Glomerular endothelial cell (primary cell): ENCODE results near the gene GNRH2. TPM values are rescaled to one million over a fixed set of nuclear protein-coding genes. Genes with fewer than 3 reads are reported as not detected.

Experiments
- total RNA-seq: library from RNA; depleted of rRNA; stranded (reverse); fragments of >200 nt; gene quantifications from 2 replicates; pipeline ENCODE4 v1.2.3, GENCODE V29; 2015

Gene GNRH2
- total RNA-seq, 1 donor from 2014 or later, result not detected

Other genes starting within 250 kb of the GNRH2 start
- gene CPXM1, start 243.0 kb upstream of the GNRH2 start, total RNA-seq, result 4.3 and 12.5 TPM in 2 replicates
- not detected in 2 replicates for gene C20orf141, start 228.6 kb upstream of the GNRH2 start, total RNA-seq
- gene TMEM239, start 227.3 kb upstream of the GNRH2 start, total RNA-seq, result not detected in 2 replicates
- gene PCED1A, start 203.0 kb upstream of the GNRH2 start, total RNA-seq, result 13.4 and 22.7 TPM in 2 replicates
- 32.8 and 36.6 TPM in 2 replicates for gene VPS16, start 202.9 kb upstream of the GNRH2 start, total RNA-seq
- gene PTPRA, start 170.1 kb upstream of the GNRH2 start, total RNA-seq, result 46.9 and 62.0 TPM in 2 replicates
- gene MRPS26, start 2.4 kb downstream of the GNRH2 start, total RNA-seq, result 30.8 and 37.9 TPM in 2 replicates
- gene OXT, start 28.0 kb downstream of the GNRH2 start, total RNA-seq, result not detected in 2 replicates
- not detected in 2 replicates for gene AVP, start 41.1 kb downstream of the GNRH2 start, total RNA-seq
- gene FASTKD5, start 116.2 kb downstream of the GNRH2 start, total RNA-seq, result 15.7 and 16.2 TPM in 2 replicates
- gene UBOX5, start 116.2 kb downstream of the GNRH2 start, total RNA-seq, result 3.4 and 4.2 TPM in 2 replicates
- gene LZTS3, start 129.9 kb downstream of the GNRH2 start, total RNA-seq, result 8.3 and 17.4 TPM in 2 replicates
- 77.4 and 82.0 TPM in 2 replicates for gene DDRGK1, start 161.1 kb downstream of the GNRH2 start, total RNA-seq
- gene ITPA, start 165.9 kb downstream of the GNRH2 start, total RNA-seq, result 35.2 and 44.0 TPM in 2 replicates
- 10.9 and 11.3 TPM in 2 replicates for gene SLC4A11, start 195.6 kb downstream of the GNRH2 start, total RNA-seq